GM18907 (cell line): ENCODE data around the gene FEM1A.
"Not testable (repeated sequence)": the region's sequence is repeated elsewhere in the genome, so short reads cannot be mapped to it uniquely, and the experiment has no call there.

ENCODE experiments used
- ATAC-seq: cut with Tn5 transposase; IDR thresholded peaks from one replicate; pipeline ENCODE4 v1.9.1; 2021; ENCODE audit warnings: mild to moderate bottlenecking, moderate library complexity; ENCODE audit not compliant: unreplicated experiment

The FEM1A gene

GRCh38 chr19:4845975-4846374, 54.4 kb downstream of the FEM1A start:
- ATAC-seq, result not testable (repeated sequence)

- ATAC-seq, result no peak
Observed at GRCh38 chr19:4847190-4847973, 55.8 kb downstream of the FEM1A start.

DNA sequence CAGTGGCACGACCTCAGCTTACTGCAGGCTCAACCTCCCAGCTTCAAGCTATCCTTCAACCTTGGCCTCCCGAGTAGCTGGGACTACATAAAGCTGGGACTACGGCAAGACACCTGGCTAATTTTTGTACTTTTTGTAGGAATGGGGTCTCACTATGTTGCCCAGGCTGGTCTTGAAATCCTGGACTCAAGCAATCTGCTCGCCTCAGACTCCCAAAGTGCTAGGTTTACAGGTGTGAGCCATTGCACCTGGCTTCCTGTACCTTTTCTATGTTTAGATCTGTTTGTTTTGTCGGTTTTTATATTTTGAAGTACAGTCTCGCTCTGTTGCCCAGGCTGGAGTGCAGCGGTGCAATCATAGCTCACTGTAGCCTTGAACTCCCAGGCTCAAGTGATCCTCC, 57.5 kb downstream of the FEM1A start:
- ATAC-seq, result no peak
